ENCODE data around the gene SOX8.

The SOX8 gene

DNA sequence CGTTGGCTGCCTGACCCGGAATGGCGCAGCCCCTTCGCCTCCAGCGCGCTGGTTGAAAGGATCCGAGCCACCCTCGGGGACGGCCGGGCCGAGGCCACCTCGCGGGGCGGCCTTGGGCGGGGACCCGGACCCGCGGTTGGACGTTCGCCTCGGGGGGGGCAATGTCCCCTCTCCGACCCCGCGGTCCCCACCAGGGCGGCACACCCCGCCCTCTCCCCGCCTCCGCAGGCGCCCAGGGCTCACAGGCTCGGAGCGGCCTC, 1.0 kb upstream of the SOX8 start:
- peak overlapping the region; percentile 78 for H3K4me3 ChIP-seq (ENCODE audit: low read depth, low read length)
- no peaks in the 10 kb centered on the region for H3K9me3 ChIP-seq (ENCODE audit: control insufficient read depth, insufficient read depth, low read depth, low read length)
- H3K36me3 ChIP-seq (ENCODE audit: control insufficient read depth, insufficient read depth, low read length) = no peaks in the 10 kb centered on the region; the same call in 1 of the 2 replicates
- H3K4me1 ChIP-seq (ENCODE audit: control insufficient read depth, insufficient read depth, low read length) = peaks cover 9% of the 10 kb centered on the region; the same call in 1 of the 2 replicates
- H3K27ac ChIP-seq (ENCODE audit: low read depth, low read length) = no peak overlapping the region
- no peak overlapping the region for H3K9ac ChIP-seq (ENCODE audit: low read length)
- peaks cover 57% of the 10 kb centered on the region for H3K27me3 ChIP-seq (ENCODE audit: control insufficient read depth, insufficient read depth, low read length)

DNA sequence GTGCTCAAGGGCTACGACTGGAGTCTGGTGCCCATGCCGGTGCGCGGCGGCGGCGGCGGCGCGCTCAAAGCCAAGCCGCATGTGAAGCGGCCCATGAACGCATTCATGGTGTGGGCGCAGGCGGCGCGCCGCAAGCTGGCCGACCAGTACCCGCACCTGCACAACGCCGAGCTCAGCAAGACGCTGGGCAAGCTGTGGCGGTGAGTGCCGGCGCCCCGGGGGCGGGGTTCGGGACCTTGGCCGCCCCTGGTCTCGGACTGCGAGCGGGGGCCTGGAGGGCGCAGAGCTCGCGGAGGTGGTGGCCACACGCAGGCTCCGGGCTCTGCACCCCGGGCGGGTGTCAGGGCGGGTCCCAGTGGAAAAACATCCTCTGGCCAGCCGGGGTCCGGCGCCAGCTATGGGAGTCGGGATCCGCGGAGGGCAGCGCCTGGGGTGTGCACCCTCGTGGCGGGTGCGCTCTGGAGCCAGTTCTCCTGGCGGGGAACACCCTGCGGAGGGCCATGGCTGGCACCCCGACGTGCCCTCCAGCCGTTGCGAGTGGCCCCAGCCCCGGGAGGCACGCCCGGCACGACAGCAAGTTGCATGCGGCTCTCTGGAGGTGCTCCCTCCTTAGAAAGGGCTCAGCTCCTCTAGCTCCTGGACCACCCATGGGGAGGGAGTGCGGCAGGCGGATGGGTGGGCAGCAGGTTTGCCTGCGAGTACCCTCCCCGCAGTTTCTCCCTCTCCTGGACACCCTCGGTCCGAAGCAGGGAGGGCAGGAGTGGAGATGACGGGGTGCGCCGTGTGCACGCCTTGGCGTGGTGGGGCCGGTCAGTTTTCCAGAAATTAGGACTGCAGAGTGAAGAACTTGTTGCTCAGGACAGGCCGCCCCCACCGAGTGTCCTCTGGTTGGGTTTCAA, 824 bp downstream of the SOX8 start:
- peak overlapping the region; percentile 46 for H3K9ac ChIP-seq (ENCODE audit: low read length)

GRCh38 chr16:983044-984030, 1.8 kb downstream of the SOX8 start:
- Histone ChIP-seq H3K4me3 (ENCODE audit: low read depth, low read length) (peak overlapping the region; percentile 58), H3K36me3 (ENCODE audit: control insufficient read depth, insufficient read depth, low read length) (no peaks in the 10 kb centered on the region; the same call in 1 of the 2 replicates), H3K27ac (ENCODE audit: low read depth, low read length) (no peak overlapping the region), H3K27me3 (ENCODE audit: control insufficient read depth, insufficient read depth, low read length) (peaks cover 52% of the 10 kb centered on the region), H3K4me1 (ENCODE audit: control insufficient read depth, insufficient read depth, low read length) (peaks cover 9% of the 10 kb centered on the region; the same call in 1 of the 2 replicates), H3K9ac (ENCODE audit: low read length) (no peak overlapping the region), H3K9me3 (ENCODE audit: control insufficient read depth, insufficient read depth, low read depth, low read length) (no peaks in the 10 kb centered on the region)

More for the DNA sequence above, 824 bp downstream of the SOX8 start:
- H3K27me3 ChIP-seq (ENCODE audit: control insufficient read depth, insufficient read depth, low read length) = peaks cover 57% of the 10 kb centered on the region
- no peaks in the 10 kb centered on the region; the same call in 1 of the 2 replicates for H3K36me3 ChIP-seq (ENCODE audit: control insufficient read depth, insufficient read depth, low read length)
- H3K27ac ChIP-seq (ENCODE audit: low read depth, low read length) = no peak overlapping the region
- no peaks in the 10 kb centered on the region for H3K9me3 ChIP-seq (ENCODE audit: control insufficient read depth, insufficient read depth, low read depth, low read length)
- H3K4me3 ChIP-seq (ENCODE audit: low read depth, low read length) = peak overlapping the region; percentile 58
- peaks cover 9% of the 10 kb centered on the region; the same call in 1 of the 2 replicates for H3K4me1 ChIP-seq (ENCODE audit: control insufficient read depth, insufficient read depth, low read length)

DNA sequence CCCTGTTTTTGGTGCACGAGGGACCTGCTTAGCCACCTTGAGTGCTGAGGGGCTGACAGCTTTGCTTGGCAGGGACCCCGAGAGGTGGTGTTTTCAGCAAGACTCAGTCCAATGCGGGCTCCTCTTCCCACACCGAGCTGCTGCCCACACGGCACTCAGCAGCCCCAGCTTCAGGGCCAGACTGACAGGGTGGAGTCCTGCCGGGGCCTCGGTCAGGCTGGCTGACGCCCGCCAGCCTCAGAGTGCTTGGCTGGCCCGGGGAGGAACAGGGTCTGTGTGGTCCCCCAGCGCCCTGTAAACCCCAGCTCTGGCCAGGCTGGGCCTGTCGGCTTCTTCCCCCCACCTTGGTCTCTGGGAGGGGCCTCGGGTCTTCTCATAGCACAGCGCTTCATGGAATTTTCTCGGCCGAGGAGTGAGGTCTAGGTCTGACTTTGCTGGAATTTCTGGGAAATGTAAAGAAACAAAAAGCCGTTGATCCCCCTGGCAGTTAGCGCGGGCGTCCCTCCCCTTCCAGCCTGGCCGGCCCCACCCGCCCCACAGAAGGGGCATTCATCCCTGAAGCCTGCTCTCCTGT, 2.6 kb downstream of the SOX8 start:
- peaks cover 43% of the 10 kb centered on the region for H3K27me3 ChIP-seq (ENCODE audit: control insufficient read depth, insufficient read depth, low read length)
- H3K9me3 ChIP-seq (ENCODE audit: control insufficient read depth, insufficient read depth, low read depth, low read length) = no peaks in the 10 kb centered on the region
- H3K27ac ChIP-seq (ENCODE audit: low read depth, low read length) = no peak overlapping the region
- no peaks in the 10 kb centered on the region; the same call in 1 of the 2 replicates for H3K36me3 ChIP-seq (ENCODE audit: control insufficient read depth, insufficient read depth, low read length)
- H3K9ac ChIP-seq (ENCODE audit: low read length) = no peak overlapping the region
- H3K4me3 ChIP-seq (ENCODE audit: low read depth, low read length) = no peak overlapping the region
- H3K4me1 ChIP-seq (ENCODE audit: control insufficient read depth, insufficient read depth, low read length) = peaks cover 14% of the 10 kb centered on the region; the same call in 1 of the 2 replicates

DNA sequence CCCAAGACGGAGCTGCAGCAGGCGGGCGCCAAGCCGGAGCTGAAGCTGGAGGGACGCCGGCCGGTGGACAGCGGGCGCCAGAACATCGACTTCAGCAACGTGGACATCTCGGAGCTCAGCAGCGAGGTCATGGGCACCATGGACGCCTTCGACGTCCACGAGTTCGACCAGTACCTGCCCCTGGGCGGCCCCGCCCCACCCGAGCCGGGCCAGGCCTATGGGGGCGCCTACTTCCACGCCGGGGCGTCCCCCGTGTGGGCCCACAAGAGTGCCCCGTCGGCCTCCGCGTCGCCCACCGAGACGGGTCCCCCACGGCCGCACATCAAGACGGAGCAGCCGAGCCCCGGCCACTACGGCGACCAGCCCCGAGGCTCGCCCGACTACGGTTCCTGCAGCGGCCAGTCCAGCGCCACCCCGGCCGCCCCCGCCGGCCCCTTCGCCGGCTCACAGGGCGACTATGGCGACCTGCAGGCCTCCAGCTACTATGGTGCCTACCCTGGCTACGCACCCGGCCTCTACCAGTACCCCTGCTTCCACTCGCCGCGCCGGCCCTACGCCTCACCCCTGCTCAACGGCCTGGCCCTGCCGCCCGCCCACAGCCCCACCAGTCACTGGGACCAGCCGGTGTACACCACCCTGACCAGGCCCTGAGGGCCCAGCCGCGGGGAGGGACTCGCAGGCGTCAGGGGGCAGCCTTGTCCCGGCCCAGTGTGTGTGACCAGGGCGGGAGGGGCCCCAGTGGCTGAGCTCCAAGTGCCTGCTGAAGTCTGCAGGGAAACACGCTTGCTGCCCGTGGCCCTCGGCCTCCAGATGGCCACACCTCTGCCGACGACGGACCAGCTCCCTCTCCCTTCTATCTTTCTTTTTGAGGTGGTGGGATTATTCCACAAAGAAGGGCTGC, 3.4 kb downstream of the SOX8 start:
- Histone ChIP-seq H3K4me3 (ENCODE audit: low read depth, low read length) (no peak overlapping the region), H3K4me1 (ENCODE audit: control insufficient read depth, insufficient read depth, low read length) (peaks cover 14% of the 10 kb centered on the region; the same call in 1 of the 2 replicates), H3K27ac (ENCODE audit: low read depth, low read length) (no peak overlapping the region), H3K36me3 (ENCODE audit: control insufficient read depth, insufficient read depth, low read length) (no peaks in the 10 kb centered on the region; the same call in 1 of the 2 replicates), H3K9me3 (ENCODE audit: control insufficient read depth, insufficient read depth, low read depth, low read length) (no peaks in the 10 kb centered on the region), H3K27me3 (ENCODE audit: control insufficient read depth, insufficient read depth, low read length) (peaks cover 36% of the 10 kb centered on the region), H3K9ac (ENCODE audit: low read length) (no peak overlapping the region)

GRCh38 chr16:985646-986400, 4.3 kb downstream of the SOX8 start:
- no peak overlapping the region for H3K27ac ChIP-seq (ENCODE audit: low read depth, low read length)
- H3K4me1 ChIP-seq (ENCODE audit: control insufficient read depth, insufficient read depth, low read length) = peaks cover 14% of the 10 kb centered on the region; the same call in 1 of the 2 replicates
- no peaks in the 10 kb centered on the region for H3K9me3 ChIP-seq (ENCODE audit: control insufficient read depth, insufficient read depth, low read depth, low read length)
- no peak overlapping the region for H3K4me3 ChIP-seq (ENCODE audit: low read depth, low read length)
- peaks cover 28% of the 10 kb centered on the region for H3K27me3 ChIP-seq (ENCODE audit: control insufficient read depth, insufficient read depth, low read length)
- H3K36me3 ChIP-seq (ENCODE audit: control insufficient read depth, insufficient read depth, low read length) = no peaks in the 10 kb centered on the region; the same call in 1 of the 2 replicates
- no peak overlapping the region for H3K9ac ChIP-seq (ENCODE audit: low read length)

GRCh38 chr16:986411-986810, 4.8 kb downstream of the SOX8 start:
- Histone ChIP-seq H3K4me3 (ENCODE audit: low read depth, low read length) (no peak overlapping the region), H3K36me3 (ENCODE audit: control insufficient read depth, insufficient read depth, low read length) (no peaks in the 10 kb centered on the region; the same call in 1 of the 2 replicates), H3K27me3 (ENCODE audit: control insufficient read depth, insufficient read depth, low read length) (peaks cover 24% of the 10 kb centered on the region), H3K9ac (ENCODE audit: low read length) (no peak overlapping the region), H3K4me1 (ENCODE audit: control insufficient read depth, insufficient read depth, low read length) (peaks cover 14% of the 10 kb centered on the region; the same call in 1 of the 2 replicates), H3K9me3 (ENCODE audit: control insufficient read depth, insufficient read depth, low read depth, low read length) (no peaks in the 10 kb centered on the region), H3K27ac (ENCODE audit: low read depth, low read length) (no peak overlapping the region)

GRCh38 chr16:986925-987582, 5.5 kb downstream of the SOX8 start:
- no peak overlapping the region for H3K9ac ChIP-seq (ENCODE audit: low read length)
- H3K36me3 ChIP-seq (ENCODE audit: control insufficient read depth, insufficient read depth, low read length) = no peaks in the 10 kb centered on the region; the same call in 1 of the 2 replicates
- no peak overlapping the region for H3K4me3 ChIP-seq (ENCODE audit: low read depth, low read length)
- peaks cover 21% of the 10 kb centered on the region for H3K27me3 ChIP-seq (ENCODE audit: control insufficient read depth, insufficient read depth, low read length)
- H3K27ac ChIP-seq (ENCODE audit: low read depth, low read length) = no peak overlapping the region
- H3K4me1 ChIP-seq (ENCODE audit: control insufficient read depth, insufficient read depth, low read length) = peaks cover 14% of the 10 kb centered on the region; the same call in 1 of the 2 replicates
- H3K9me3 ChIP-seq (ENCODE audit: control insufficient read depth, insufficient read depth, low read depth, low read length) = no peaks in the 10 kb centered on the region

GRCh38 chr16:987906-988305, 6.3 kb downstream of the SOX8 start:
- H3K9me3 ChIP-seq (ENCODE audit: control insufficient read depth, insufficient read depth, low read depth, low read length) = peaks cover under 1% of the 10 kb centered on the region; the same call in 1 of the 2 replicates
- H3K4me1 ChIP-seq (ENCODE audit: control insufficient read depth, insufficient read depth, low read length) = peaks cover 9% of the 10 kb centered on the region; the same call in 1 of the 2 replicates
- no peak overlapping the region for H3K4me3 ChIP-seq (ENCODE audit: low read depth, low read length)
- no peak overlapping the region for H3K27ac ChIP-seq (ENCODE audit: low read depth, low read length)
- no peaks in the 10 kb centered on the region; the same call in 1 of the 2 replicates for H3K36me3 ChIP-seq (ENCODE audit: control insufficient read depth, insufficient read depth, low read length)
- H3K27me3 ChIP-seq (ENCODE audit: control insufficient read depth, insufficient read depth, low read length) = peaks cover 13% of the 10 kb centered on the region
- H3K9ac ChIP-seq (ENCODE audit: low read length) = no peak overlapping the region
